Right kidney (tissue), 9 donors: Measurements from ENCODE around the gene ZNF784.
A peak's percentile ranks its signal among the peaks of the same experiment; 100 is the strongest.

ENCODE experiments used
- DNase-seq: peaks from one replicate; pipeline ENCODE4 v3.0.0-alpha.2; 2016
- long read RNA-seq, 8 donors: transcript quantifications; one replicate each; lab custom pipeline, GENCODE V29; 2026

ZNF784 gene, protein sequence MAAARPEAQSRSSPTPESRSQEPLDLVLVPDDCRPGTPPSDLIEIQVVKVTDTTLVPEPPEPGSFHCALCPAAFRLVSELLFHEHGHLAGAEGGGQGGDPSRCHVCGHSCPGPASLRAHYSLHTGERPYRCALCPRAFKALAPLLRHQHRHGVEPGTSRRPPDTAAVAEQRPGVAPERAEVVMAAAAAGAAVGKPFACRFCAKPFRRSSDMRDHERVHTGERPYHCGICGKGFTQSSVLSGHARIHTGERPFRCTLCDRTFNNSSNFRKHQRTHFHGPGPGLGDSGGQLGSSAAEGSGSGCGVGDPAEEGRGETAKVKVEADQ
- long read RNA-seq, donor 1, transcript ZNF784-201 (2 exons, 2,021 nt) = major isoform, 7 of 38 reads
- long read RNA-seq, donor 1, partial matches to known transcripts = 31 of 38 reads
- long read RNA-seq, donor 1, other reads (novel, unspliced or antisense) = 0 of 38 reads
- long read RNA-seq, donor 2, partial matches to known transcripts = 0 of 3 reads
- long read RNA-seq, donor 2, other reads (novel, unspliced or antisense) = 0 of 3 reads
- long read RNA-seq, donor 3 = 0 reads
- long read RNA-seq, donor 4, partial matches to known transcripts = 99 of 101 reads
- long read RNA-seq, donor 4, other reads (novel, unspliced or antisense) = 0 of 101 reads
- long read RNA-seq, donor 5, transcript ZNF784-201 (2 exons, 2,021 nt) = major isoform, 5 of 5 reads
- long read RNA-seq, donor 5, partial matches to known transcripts = 0 of 5 reads
- long read RNA-seq, donor 5, other reads (novel, unspliced or antisense) = 0 of 5 reads
- long read RNA-seq, donor 6, partial matches to known transcripts = 0 of 4 reads
- long read RNA-seq, donor 6, other reads (novel, unspliced or antisense) = 0 of 4 reads
- long read RNA-seq, donor 7, transcript ZNF784-201 (2 exons, 2,021 nt) = major isoform, 8 of 9 reads
- long read RNA-seq, donor 7, partial matches to known transcripts = 0 of 9 reads
- long read RNA-seq, donor 7, other reads (novel, unspliced or antisense) = 0 of 9 reads
- long read RNA-seq, donor 8, partial matches to known transcripts = 0 of 3 reads
- long read RNA-seq, donor 8, other reads (novel, unspliced or antisense) = 0 of 3 reads

DNA sequence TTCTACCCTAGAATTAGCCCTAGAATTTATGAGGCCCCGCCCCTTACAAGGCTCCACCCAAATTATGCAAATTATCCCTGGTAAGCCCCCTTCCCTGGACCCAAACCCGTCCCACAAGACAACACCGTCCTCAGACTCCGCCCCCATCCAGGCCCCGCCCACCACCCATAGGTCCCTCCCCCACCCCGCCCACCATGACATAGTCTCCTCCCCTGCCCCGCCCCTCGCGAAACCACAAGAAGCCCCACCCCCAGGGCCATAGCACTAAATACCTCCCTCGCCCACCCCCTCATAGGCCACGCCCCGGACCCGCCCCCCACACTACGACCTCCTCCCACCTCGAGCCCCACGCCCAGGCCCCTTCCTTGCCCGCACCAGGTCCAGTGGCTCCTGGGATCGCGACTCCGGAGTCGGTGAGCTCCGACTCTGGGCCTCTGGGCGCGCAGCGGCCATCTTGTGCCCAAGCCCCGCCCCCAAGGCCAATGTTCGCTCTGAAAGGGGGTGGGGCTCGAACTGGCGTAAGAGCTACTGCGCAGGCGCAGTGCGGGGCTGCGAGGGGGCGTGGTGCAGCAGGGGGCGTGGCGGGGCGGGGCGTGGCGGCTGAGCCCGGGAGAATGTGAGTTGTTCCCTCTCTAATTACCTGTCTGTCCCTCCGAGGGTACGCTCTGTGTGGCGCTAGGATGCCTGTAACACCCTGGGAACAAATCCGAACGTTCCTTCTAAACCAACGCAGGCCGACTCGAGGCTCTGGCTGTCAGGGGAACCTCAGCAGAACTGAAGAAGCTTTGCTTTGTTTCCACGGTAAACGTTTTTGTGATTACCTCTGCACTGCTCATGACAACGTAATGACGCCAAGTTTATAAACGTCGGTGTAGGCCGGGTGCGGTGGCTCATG, at the start of gene ZNF784:
Gene ZNF784, minus strand, starts transcription at position 458 of the 895 bp plus-strand sequence. Its CDS starts 5 bp downstream, at position 453.
- DNase-seq = peak; percentile 84

DNA sequence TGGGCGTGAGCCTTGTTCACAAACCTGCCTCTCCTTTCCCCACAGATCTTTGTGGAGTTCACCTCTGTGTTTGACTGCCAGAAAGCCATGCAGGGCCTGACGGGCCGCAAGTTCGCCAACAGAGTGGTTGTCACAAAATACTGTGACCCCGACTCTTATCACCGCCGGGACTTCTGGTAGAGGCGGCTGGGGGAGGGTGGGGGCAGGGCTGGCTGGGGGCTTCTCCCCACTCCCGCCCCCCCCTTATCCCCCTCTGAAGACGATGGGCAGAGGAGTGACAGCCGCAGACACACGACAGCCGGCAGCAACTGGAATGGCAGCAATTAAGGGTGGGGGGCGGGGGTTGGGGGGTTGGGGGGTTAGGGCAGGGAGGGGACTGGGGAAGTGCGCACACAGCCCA, 49.5 kb upstream of the ZNF784 start:
- no peak for DNase-seq

DNA sequence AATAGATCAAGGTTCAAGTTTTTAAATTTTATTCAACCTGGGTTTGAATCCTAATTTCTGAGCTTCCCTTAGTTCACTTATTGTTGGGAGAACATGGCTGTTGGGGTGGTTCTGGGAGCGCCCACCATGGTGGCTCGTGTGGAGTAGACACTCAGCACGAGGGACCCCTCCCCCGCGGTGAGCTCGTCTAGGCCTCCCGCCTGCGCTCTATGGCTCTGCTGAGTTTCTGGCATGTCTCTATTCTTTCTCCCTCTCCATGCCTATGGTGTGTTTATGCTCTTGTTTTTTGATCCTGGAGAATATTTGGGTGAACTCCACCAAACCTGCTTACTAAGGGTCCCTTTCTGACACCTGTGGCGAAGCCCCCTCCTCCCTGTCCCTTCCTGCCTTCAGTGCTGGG, 49.1 kb upstream of the ZNF784 start:
- no peak for DNase-seq

DNA sequence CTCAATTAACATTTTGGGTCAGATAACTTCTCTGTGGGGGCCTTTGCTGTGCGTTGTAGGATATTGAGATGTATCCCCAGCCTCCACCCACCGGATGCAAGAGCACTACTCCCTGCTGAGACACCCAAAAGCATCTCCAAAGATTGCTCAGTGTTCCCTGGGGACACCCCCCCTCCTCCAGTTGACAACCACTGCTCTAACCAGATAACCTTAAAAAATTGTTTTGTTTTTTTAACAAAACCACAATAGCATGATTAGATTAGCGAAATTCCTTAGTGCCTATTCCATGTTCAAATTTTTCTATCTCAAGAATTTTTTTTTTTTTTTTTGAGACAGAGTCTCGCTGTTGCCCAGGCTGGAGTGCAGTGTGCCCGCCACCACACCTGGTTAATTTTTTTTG, 48.1 kb upstream of the ZNF784 start:
- DNase-seq = no peak

DNA sequence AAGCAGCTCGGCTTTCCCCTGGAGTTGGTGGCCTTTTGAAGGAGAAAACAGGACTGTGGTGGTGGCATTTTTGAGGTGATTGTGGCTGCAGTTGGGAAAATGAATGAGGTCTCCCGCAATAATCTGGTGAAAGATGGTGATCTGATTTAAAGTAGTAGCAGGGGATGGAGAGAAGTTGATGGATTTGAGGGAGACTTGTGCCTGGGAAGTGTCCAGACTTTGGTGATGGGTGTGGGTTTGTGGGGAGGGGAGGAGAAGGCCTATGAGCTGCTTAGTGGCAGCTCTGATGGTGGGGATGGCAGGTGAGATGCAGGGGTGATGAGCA, 46.6 kb upstream of the ZNF784 start:
- no peak for DNase-seq

DNA sequence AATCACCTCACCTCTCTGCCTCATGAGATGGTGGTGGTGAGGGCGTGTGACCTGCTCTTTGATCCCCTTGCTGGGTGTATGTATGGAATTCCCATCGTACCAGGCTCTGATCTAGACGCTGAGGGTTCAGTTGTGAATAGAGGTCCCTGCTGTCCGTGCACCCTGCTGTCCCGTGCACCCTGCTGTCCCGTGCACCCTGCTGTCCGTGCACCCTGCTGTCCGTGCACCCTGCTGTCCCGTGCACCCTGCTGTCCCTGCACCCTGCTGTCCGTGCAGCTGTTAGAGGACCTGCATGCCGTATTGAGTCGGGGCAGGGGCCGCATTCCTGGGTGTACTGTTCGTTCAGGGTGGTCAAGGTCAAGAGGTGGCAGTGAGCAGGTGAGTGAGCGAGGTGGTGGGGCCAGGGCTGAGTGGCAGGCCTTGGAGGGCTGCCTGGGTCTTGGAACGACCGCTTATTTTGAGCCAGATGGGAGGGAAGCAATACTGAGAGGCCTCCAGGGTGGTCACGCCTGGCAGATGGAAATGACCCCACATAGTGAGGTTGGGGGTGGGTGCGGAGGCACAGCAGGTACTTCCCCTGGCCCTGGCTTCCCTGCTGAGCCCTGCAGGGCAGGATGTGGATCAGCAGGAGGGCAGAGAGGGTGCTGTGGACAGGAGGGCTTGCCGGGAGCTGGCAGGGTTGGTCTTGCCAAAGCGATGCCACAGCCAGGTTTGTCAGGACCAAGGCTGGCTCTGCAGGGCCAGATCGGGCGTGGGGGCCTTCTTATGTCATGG, 46.1 kb upstream of the ZNF784 start:
- no peak for DNase-seq

DNA sequence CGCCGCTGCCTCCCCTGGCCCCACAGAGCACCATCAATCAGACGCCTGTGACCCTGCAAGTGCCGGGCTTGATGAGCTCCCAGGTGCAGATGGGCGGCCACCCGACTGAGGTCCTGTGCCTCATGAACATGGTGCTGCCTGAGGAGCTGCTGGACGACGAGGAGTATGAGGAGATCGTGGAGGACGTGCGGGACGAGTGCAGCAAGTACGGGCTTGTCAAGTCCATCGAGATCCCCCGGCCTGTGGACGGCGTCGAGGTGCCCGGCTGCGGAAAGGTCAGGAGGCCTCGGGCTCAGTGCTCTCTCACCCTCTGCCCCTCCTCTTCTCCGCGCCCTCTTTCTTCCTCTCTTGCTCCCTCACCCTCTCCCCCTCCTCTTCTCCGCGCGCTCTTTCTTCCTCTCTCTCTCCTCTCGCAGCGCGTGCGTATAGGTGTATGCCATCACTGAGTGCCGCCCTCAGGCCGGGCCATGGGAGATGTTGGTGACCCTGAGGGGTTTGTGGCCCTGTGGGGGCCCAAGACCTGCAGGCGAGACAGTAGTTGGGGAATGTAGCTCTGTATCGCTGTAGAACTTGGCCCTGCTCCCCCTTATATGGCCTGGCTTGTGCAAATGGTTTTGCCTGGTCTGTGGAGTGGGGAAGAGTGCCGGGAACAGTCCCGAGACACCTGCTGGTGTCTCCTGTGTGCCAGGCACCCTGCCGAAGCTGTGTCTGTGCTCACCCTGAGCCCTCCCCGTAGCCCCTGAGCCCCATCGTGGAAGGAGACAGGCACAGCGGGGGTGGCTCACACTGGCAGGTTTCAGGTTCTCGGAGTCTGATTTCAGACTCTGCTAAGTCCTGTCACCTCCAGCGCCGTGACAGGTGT, 45.3 kb upstream of the ZNF784 start:
- no peak for DNase-seq

DNA sequence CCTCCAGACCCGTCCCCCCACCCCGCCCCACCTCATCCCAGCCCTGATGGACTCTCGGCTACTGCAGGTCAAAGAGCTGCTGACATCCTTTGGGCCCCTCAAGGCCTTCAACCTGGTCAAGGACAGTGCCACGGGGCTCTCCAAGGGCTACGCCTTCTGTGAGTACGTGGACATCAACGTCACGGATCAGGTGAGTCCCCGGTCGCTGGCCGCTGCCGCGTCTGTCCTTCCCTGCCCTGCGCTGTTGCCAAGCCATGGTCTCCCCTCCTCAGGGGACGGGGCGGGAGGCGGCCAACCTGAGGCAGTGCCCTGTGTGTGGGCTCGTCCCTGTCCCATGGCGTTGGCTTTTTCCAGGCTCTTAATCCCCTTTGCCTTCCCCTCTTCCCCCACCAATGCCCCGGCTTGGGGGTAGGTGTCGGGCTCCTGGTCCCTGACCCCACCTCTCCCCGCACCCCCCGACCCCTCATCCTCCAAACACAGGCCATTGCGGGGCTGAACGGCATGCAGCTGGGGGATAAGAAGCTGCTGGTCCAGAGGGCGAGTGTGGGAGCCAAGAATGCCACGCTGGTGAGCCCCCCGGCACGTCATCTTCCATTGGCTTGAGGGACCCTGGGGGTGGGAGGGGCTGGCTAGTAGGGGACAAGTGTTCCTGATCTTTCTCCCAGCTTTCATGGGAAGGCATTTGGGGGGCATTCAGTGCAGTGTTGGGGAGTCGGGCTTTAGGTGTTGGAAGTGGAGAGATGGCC, 44.4 kb upstream of the ZNF784 start:
- DNase-seq = no peak

DNA sequence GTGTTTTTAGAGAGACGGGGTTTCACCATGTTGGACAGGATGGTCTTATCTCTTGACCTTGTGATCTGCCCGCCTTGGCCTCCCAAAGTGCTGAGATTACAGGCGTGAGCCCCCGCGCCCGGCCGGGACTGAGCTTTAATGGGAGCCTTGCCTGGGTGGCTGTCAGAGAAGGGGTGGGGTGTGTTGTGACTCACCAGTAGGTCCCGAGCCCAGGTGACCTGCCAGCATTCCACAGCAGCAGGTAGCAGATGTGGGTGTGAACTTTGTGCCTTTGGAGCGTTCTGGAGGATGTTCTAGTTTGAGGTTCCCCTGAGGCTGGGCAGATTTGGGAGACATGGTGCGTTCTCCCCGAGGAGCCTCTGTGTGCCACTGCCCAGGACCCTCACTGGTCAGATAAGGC, 43.6 kb upstream of the ZNF784 start:
- DNase-seq = no peak

DNA sequence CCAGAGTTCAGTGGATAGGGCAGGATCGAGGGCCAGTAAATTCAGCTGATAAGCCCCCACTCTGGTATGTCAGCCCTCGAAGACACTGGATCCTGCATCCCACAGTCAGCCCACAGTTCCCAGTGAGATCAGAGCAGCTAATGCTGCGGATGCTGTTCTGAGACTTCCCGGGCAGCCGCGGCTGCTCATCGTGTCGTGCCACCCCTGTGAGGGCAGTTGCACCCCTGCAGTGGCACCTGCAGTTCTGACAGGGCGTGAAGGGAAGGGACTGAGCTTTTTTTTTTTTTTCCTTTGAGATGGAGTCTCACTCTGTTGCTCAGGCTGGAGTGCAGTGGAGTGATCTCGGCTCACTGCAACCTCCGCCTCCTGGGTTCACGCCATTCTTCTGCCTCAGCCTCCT, 43.1 kb upstream of the ZNF784 start:
- no peak for DNase-seq

DNA sequence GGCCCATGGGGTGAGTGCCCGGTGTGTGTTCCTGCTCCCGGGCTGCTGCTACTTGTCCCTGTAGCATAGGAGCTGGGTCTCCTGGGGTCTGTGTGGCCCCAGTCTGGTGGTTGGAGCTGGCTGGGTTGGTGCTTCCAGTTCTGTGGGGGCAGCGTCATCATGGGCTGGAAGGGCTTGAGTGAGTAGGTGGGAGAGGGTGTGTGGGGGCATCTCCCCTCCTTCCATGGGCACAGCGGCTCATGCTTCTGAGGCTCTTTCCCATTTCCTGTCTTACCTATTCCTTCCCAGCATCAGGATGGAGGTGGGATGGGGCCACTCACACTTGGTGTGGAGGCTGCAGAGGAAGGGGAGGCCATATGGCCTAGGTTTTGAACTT, 42.6 kb upstream of the ZNF784 start:
- DNase-seq = no peak

DNA sequence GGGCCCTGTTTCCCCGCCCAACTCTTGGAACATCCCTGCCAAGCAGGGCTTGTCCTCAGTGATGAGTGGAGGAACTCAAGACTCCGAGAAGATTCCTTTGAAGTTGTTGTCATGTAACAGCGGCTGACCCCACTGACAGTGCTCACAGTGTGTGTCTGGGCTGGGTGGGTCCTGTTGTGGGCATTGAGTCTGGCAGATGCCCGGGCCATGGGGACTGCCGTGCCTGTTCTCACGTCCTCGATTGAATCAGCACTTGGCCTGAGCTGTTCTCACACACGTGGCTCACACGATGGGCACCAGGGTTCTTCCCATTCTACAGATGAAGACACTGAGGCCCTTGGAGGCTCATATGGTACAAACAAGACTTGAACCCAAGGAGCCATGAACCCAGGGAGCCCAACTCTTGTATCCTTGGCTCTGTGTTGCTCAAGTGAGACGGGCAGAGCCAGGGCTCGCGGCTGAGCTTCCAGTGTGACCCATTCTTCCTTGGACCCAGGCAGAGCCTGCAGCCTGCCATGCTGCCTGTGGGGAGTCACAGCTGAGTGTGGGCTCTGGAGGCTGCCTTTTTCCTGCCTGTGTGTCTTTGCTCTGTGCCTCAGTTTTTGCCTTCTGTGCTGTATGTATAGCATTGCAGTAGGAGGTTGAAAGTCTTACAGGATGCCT, 42.1 kb upstream of the ZNF784 start:
- no peak for DNase-seq

DNA sequence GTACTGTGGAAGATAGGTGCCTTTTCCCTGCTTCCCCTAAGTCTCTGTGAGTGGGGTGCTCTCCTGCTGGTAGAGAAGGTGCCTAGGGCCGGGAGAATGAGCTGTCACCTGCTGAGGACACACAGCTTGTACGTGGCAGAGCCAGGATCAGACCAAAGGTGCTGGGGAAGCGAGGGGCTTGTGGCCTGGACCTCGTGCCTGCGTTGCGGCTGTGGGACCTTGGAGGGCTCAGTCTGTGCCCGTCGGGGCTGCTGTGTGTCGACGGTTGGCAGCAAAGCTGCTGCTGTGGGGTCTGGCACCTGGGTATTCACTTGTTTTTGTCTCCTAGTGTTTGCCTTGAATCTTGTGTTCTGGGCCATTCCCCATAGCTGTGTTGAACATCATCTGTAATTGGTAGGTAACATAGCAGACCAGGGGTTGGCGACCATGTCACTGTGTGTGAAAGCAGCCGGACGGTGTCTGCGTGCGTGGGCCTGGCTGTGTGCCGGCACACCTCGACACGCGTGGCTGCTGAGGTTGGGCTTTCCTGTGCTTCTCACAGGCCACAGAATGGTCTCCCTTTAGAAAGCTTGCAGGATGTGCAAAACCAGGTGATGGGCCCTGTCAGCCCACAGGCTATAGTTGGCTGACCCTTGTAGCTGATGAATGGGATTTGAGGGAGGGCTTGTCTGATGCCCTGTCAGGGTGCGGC, 39.6 kb upstream of the ZNF784 start:
- no peak for DNase-seq

DNA sequence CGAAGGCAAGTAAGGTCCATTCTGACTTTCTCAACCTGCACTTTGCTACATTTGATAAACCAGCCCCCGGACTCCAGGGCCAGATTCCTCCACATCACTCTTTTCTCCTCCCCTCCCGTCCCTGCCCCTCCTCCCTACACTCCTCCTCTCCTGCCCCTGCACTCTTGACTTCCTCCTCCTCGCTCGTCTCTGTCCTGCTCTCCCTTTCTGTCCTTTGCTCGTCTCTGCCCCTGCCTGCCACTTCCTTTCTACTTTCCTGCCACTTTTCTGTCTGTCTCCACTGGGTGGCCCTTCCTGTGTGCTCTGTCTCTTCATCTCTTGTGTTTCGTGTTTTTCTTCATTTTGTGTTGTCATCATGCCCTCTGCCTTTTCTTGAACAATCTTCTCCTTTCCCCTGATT, 37.5 kb upstream of the ZNF784 start:
- no peak for DNase-seq

DNA sequence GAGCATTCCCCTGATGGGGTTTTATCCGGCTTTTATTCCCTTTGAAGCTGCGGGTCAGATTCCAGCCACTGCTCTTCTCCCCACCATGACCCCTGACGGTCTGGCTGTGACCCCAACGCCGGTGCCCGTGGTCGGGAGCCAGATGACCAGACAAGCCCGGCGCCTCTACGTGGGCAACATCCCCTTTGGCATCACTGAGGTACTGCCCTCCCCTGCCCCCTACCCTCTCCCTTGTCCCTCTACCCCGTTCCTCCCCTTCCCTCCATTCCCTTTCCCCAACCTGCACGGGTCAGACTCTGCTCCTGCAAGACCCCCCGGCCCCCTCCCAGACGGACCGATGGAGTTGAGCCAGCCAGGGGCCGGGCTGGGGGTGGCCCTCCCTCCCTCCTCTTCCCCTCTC, 36.6 kb upstream of the ZNF784 start:
- no peak for DNase-seq

DNA sequence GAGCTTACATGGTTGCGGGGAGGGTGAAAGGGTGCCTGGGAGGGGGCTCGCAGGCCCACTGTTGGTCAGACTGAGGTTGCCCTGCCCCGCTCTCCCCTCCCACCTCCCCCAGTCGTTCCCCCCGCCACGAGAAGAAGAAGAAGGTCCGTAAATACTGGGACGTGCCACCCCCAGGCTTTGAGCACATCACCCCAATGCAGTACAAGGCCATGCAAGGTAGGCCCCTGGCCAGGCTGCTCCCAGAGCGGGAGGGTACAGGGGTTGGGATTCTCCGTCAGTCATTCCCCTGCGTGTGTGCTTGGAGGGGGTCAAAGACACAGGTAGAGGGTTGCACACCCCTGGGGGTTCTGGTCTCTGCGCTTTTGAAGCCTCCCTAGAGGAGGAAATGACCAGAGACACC, 36.0 kb upstream of the ZNF784 start:
- DNase-seq = no peak

DNA sequence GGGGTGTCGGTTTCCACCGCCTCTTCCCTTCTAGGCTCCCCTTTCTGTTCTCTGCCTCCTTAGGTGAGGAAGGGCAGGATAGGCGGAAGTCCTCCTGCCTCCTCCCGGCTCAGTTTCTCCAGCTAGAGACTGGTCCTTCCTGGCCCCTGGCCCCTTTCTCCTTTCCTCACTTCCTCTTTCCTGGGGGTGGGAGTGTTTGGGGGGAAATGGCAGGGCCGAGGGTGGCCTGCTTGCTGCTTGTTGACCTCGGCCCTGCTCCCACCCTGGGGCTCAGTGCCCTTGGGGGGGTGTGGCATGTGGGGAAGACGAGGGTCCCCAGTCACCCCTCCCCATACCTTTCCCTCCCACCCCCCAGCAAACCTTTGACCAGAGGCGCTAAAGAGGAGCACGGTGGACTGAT, 35.5 kb upstream of the ZNF784 start:
- DNase-seq = no peak

DNA sequence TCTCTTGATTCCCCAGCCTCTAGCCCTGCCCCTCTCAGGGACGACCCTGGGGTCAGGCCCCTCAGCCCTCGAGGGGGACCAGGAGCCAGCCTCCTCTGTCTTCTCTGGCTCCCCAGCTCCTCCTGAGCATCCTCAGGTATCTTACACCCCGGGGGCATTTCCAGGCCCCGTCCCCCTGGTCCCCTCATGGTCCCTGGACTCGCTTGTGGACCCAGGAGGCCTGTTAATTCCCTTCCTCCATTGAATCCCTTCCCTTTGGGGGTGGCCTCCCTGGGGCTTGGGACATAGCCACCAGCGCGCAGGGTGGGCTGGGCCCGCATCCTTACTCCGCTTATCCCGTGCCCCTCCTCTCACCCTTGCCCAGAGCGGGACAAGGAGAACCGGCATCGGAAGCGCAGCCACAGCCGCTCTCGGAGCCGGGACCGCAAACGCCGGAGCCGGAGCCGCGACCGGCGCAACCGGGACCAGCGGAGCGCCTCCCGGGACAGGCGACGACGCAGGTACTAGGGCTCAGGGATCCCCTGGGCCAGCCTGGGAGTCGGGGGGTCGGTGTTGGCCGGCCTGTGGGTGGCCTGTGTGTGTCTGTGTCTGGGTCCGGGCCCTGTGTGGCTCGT, 34.6 kb upstream of the ZNF784 start:
- DNase-seq = no peak
